ENCODE data around the gene CYP3A5.

Gene CYP3A5

DNA sequence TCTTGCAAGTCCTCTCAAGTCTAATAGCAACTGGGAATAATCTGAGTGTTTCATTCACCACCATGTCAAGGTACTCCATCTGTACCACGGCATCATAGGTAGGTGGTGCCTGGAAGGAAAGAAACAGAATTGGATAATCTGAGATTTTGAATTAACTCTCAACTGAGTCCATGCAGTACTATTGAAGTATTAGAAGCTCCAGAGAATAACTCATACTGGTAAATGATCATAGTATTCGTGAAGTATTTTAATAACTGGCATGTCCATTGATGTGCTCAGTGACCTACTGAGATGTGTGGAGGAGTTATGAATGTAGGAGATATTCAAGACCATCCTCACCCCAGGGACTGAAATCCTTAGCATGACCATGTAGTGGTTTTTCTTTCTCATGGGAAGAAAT, 27.1 kb downstream of the CYP3A5 start:
- DNase-seq (ENCODE audit: extremely low spot score): no peak
- ChIA-PET CTCF (no interaction called here), POLR2A (no interaction called here)
- TF ChIP-seq CTCF (IDR thresholded peaks at IDR 0.05; ENCODE audit: control extremely low read depth, extremely low read depth, low read depth, missing control alignments): no peak

DNA sequence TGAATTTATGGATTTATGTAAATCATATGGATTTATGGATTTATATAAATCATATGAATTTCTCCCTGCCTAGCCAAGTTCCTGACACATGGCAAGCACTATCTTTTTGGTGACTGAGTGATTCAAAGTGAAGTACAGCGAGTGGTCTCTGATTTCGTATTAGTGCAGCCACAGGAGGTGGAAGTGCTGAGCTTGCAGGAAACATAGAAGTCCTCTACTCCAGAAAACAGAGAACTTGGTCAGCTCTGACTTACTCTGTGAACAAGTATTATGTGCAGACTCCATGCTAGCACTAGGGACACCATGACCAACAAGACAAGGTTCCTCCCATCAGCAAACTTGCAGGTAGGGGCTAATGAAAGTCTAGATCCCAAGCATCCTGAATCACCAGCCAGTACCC, 28.5 kb downstream of the CYP3A5 start:
- CTCF ChIA-PET: interaction anchor here (0.8 to 1.1 kb wide), 2 partner anchors 11 to 185 kb away, joined by 3 read pairs; no protein-coding TSS in a partner anchor
- POLR2A ChIA-PET: no interaction called here
- no peak for DNase-seq (ENCODE audit: extremely low spot score)
- TF ChIP-seq CTCF (IDR thresholded peaks at IDR 0.05; ENCODE audit: control extremely low read depth, extremely low read depth, low read depth, missing control alignments): no peak

GRCh38 chr7:99648843-99649242, 31.0 kb downstream of the CYP3A5 start:
- no peak for TF ChIP-seq CTCF (IDR thresholded peaks at IDR 0.05; ENCODE audit: control extremely low read depth, extremely low read depth, low read depth, missing control alignments)
- no peak for DNase-seq (ENCODE audit: extremely low spot score)
- ChIA-PET POLR2A (no interaction called here), CTCF (no interaction called here)

DNA sequence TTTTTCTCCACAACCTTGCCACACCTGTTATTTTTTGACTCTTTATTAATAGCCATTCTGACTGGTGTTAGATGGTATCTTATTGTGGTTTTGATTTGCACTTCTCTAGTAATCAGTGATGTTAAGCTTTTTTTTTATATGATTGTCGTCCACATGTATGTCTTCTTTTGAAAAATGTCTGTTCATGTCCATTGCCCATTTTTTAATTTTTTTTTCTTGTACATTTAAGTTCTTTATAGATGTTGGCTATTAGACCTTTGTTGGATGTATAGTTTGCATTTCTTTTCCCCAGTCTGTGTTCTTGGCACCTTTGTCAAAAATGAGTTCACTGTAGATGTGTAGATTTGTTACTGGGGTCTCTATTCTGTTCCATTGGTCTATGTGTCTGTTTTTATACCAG, 34.2 kb downstream of the CYP3A5 start:
- DNase-seq (ENCODE audit: extremely low spot score): no peak
- ChIA-PET POLR2A (no interaction called here), CTCF (no interaction called here)
- TF ChIP-seq CTCF (IDR thresholded peaks at IDR 0.05; ENCODE audit: control extremely low read depth, extremely low read depth, low read depth, missing control alignments): no peak

DNA sequence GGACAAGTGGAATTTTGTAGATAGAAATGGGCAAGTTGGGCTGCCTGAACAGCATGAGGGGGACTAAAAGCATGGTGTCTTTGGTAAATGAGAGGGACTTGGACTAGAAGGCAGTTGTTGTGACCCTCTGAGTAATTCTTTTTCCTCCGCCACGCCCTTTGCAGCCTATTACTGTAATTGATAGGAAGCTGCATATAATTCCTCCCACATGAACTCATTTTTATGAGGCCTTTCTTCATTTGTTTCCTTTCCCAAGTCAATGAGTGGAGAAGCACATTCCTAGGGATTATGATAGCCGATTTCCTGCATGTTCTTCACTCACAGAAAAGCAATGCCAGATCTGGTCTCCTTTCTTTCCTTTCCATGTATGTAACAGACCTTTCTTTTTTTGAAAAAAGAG, 35.4 kb downstream of the CYP3A5 start:
- ChIA-PET POLR2A (no interaction called here), CTCF (no interaction called here)
- no peak for DNase-seq (ENCODE audit: extremely low spot score)
- no peak for TF ChIP-seq CTCF (IDR thresholded peaks at IDR 0.05; ENCODE audit: control extremely low read depth, extremely low read depth, low read depth, missing control alignments)

GRCh38 chr7:99643464-99643863, 36.3 kb downstream of the CYP3A5 start:
- TF ChIP-seq CTCF (IDR thresholded peaks at IDR 0.05; ENCODE audit: control extremely low read depth, extremely low read depth, low read depth, missing control alignments): no peak
- ChIA-PET CTCF (no interaction called here), POLR2A (no interaction called here)
- DNase-seq (ENCODE audit: extremely low spot score): no peak

GRCh38 chr7:99642027-99642426, 37.8 kb downstream of the CYP3A5 start:
- ChIA-PET CTCF (no interaction called here), POLR2A (no interaction called here)
- TF ChIP-seq CTCF (IDR thresholded peaks at IDR 0.05; ENCODE audit: control extremely low read depth, extremely low read depth, low read depth, missing control alignments): no peak
- DNase-seq (ENCODE audit: extremely low spot score): no peak

Measured in GM10248 (cell line).